ENCODE data around the gene CD1D.

The CD1D gene

DNA sequence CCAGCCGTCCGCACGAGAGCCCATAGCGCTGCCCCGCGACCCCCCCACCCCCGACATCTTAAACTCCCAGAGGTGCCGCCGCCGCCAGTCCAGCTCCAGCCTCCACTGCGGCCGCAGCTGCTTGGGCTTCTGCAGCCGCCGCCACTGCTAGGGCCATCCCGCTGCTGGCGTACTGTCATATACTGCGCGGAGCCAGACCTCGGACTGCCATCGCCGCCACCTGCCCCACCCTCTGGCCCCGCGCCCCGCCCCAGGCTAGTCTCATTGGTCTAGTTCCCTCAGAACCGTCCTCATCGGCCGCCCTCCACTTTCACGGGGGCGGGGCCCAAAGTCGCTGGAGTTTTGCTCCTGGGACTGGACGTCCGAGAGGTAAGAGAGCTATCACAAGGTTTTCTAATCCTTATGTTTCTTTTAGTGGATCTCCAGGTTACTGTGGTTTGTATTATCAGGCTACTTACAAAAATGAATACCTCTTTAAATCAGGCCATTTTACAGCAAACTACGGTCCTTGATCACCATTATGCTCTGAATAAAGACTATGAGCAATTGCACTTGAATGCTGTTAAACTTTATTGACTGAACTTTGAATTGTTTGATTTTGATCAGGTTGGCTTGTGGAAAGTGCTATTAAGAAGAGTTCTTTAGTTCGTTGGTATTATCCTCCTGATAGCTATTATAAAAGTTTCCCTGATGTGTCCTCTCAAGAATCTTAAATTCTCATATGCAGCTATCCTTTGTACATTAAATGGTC lies 2.8 kb upstream of the CD1D start:
- TF ChIP-seq YY1 (IDR thresholded peaks at IDR 0.05; ENCODE audit: low read depth): no peak
- TF ChIP-seq, protein P1, sequence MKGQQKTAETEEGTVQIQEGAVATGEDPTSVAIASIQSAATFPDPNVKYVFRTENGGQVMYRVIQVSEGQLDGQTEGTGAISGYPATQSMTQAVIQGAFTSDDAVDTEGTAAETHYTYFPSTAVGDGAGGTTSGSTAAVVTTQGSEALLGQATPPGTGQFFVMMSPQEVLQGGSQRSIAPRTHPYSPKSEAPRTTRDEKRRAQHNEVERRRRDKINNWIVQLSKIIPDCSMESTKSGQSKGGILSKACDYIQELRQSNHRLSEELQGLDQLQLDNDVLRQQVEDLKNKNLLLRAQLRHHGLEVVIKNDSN (IDR thresholded peaks at IDR 0.05): no peak
- TF ChIP-seq, protein P2, sequence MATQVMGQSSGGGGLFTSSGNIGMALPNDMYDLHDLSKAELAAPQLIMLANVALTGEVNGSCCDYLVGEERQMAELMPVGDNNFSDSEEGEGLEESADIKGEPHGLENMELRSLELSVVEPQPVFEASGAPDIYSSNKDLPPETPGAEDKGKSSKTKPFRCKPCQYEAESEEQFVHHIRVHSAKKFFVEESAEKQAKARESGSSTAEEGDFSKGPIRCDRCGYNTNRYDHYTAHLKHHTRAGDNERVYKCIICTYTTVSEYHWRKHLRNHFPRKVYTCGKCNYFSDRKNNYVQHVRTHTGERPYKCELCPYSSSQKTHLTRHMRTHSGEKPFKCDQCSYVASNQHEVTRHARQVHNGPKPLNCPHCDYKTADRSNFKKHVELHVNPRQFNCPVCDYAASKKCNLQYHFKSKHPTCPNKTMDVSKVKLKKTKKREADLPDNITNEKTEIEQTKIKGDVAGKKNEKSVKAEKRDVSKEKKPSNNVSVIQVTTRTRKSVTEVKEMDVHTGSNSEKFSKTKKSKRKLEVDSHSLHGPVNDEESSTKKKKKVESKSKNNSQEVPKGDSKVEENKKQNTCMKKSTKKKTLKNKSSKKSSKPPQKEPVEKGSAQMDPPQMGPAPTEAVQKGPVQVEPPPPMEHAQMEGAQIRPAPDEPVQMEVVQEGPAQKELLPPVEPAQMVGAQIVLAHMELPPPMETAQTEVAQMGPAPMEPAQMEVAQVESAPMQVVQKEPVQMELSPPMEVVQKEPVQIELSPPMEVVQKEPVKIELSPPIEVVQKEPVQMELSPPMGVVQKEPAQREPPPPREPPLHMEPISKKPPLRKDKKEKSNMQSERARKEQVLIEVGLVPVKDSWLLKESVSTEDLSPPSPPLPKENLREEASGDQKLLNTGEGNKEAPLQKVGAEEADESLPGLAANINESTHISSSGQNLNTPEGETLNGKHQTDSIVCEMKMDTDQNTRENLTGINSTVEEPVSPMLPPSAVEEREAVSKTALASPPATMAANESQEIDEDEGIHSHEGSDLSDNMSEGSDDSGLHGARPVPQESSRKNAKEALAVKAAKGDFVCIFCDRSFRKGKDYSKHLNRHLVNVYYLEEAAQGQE (IDR thresholded peaks at IDR 0.05; ENCODE audit: low read depth): no peak
- no peak for TF ChIP-seq FOXM1 (IDR thresholded peaks at IDR 0.05; ENCODE audit: borderline replicate concordance, low read depth)
- TF ChIP-seq EGR1 (IDR thresholded peaks at IDR 0.05): no peak
- TF ChIP-seq RAD21 (IDR thresholded peaks at IDR 0.05; ENCODE audit: low read depth): no peak
- TF ChIP-seq CREB1 (IDR thresholded peaks at IDR 0.05; ENCODE audit: low read depth): no peak
- TF ChIP-seq TCF12 (IDR thresholded peaks at IDR 0.05; ENCODE audit: low read depth): no peak
- no peak for TF ChIP-seq EP300 (IDR thresholded peaks at IDR 0.05; ENCODE audit: borderline replicate concordance)

DNA sequence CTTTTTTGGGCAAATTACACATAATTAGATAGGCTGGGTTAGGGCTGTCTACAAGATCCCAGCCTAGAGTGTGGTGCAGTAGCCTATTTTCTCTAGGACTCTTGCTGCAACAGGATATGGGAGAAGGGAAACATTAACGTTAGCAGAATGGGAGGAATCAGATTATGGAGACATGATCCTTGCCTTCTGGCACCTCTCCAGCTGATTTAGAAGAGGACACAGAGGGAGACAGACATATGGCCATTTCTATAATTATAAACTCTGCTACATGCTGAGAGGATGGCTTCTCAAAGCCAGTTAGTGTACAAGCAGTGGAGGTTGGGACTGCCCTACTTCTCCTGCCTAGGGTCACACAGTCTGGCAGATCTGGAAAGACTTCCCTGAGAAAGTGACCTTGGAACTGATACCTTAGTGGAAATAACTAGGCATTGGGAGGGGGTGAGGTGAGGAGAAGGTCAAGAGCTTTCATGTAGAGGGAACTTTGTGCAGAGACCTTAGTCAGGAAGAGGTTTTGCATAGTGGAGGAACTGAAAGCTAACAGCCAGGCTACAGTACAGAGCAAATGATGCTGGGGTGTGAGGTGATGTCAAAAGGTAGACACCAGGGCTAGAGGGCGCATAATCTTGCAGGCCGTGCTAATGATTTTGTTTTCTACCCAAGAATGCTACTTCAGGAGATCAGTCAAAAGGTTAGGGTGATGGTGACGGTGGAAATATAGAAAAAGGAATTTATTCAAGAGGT lies 1.2 kb upstream of the CD1D start:
- TF ChIP-seq TEAD4 (IDR thresholded peaks at IDR 0.05): no peak
- no peak for TF ChIP-seq TAF1 (IDR thresholded peaks at IDR 0.05; ENCODE audit: low read depth)
- TF ChIP-seq, protein P2 (IDR thresholded peaks at IDR 0.05; ENCODE audit: low read depth): no peak
- no peak for TF ChIP-seq NFIC (IDR thresholded peaks at IDR 0.05)
- TF ChIP-seq, protein P3, sequence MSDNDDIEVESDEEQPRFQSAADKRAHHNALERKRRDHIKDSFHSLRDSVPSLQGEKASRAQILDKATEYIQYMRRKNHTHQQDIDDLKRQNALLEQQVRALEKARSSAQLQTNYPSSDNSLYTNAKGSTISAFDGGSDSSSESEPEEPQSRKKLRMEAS (IDR thresholded peaks at IDR 0.05): no peak
- no peak for TF ChIP-seq EGR1 (IDR thresholded peaks at IDR 0.05)
- TF ChIP-seq TCF12 (IDR thresholded peaks at IDR 0.05; ENCODE audit: low read depth): no peak
- TF ChIP-seq ZBTB7A (IDR thresholded peaks at IDR 0.05; ENCODE audit: low read depth): no peak
- no peak for TF ChIP-seq YY1 (IDR thresholded peaks at IDR 0.05; ENCODE audit: low read depth)
- no peak for TF ChIP-seq FOXM1 (IDR thresholded peaks at IDR 0.05; ENCODE audit: borderline replicate concordance, low read depth)
- TF ChIP-seq, protein P1 (IDR thresholded peaks at IDR 0.05): no peak
- no peak for TF ChIP-seq CREB1 (IDR thresholded peaks at IDR 0.05; ENCODE audit: low read depth)

DNA sequence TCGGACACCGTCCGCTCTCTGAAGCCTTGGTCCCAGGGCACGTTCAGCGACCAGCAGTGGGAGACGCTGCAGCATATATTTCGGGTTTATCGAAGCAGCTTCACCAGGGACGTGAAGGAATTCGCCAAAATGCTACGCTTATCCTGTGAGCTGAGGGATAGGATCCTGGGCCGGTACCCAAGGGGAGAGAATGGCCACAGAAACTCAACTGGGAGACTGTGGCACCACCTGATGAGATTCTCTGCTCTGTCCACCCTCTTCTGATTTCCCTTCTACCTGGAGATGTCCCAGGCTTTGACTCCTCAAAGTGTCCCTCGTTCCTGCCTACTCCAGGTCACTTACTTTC lies 855 bp downstream of the CD1D start:
- no peak for TF ChIP-seq YY1 (IDR thresholded peaks at IDR 0.05; ENCODE audit: low read depth)
- TF ChIP-seq TCF12 (IDR thresholded peaks at IDR 0.05; ENCODE audit: low read depth): no peak
- no peak for TF ChIP-seq TAF1 (IDR thresholded peaks at IDR 0.05; ENCODE audit: low read depth)
- no peak for TF ChIP-seq FOXM1 (IDR thresholded peaks at IDR 0.05; ENCODE audit: borderline replicate concordance, low read depth)
- no peak for TF ChIP-seq EGR1 (IDR thresholded peaks at IDR 0.05)
- TF ChIP-seq ZBTB7A (IDR thresholded peaks at IDR 0.05; ENCODE audit: low read depth): no peak
- no peak for TF ChIP-seq RAD21 (IDR thresholded peaks at IDR 0.05; ENCODE audit: low read depth)
- no peak for TF ChIP-seq EP300 (IDR thresholded peaks at IDR 0.05; ENCODE audit: borderline replicate concordance)
- no peak for TF ChIP-seq TEAD4 (IDR thresholded peaks at IDR 0.05)
- TF ChIP-seq CEBPB (IDR thresholded peaks at IDR 0.05): no peak
- TF ChIP-seq, protein P2 (IDR thresholded peaks at IDR 0.05; ENCODE audit: low read depth): no peak
- no peak for TF ChIP-seq NFIC (IDR thresholded peaks at IDR 0.05)
- TF ChIP-seq, protein P1 (IDR thresholded peaks at IDR 0.05): no peak
- TF ChIP-seq, protein P3 (IDR thresholded peaks at IDR 0.05): no peak

All from Ishikawa (cell line).